GM12891 (cell line): ENCODE measurements around the gene RPUSD3.

Source experiments
- POLR2A ChIP-seq: IDR thresholded peaks from 2 replicates; pipeline ENCODE4 v1.6.1; 2011; ENCODE audit warnings: low read depth, low read length, control low read depth
- POLR2AphosphoS5 ChIP-seq: IDR thresholded peaks from 2 replicates; pipeline ENCODE4 v1.6.1; 2011; ENCODE audit warnings: low read depth, low read length, control low read depth
- SPI1 ChIP-seq: IDR thresholded peaks from 2 replicates; pipeline ENCODE4 v1.6.1; 2011; ENCODE audit warnings: low read depth, low read length, control low read depth
- TAF1 ChIP-seq: IDR thresholded peaks from 2 replicates; pipeline ENCODE4 v1.6.1; 2011; ENCODE audit warnings: low read depth, low read length, control low read depth

- TF ChIP-seq POLR2AphosphoS5, result 0 out of 2 replicates have a peak, but pooled peaks have one; percentile 34
- TF ChIP-seq SPI1, result no peak
- no peak for TF ChIP-seq TAF1
- TF ChIP-seq POLR2A, result no peak; the same call in 1 of the 2 replicates
Measured at GRCh38 chr3:9810433-9810770, 33.4 kb downstream of the RPUSD3 start.
